Activated B cell treated with CpG ODN at 0.5 μM for 24 hours (primary cell): ENCODE data around the gene ORMDL2. TPM values are rescaled to one million over a fixed set of nuclear protein-coding genes. Genes with fewer than 3 reads are reported as not detected.

Source experiments
- ATAC-seq: fragments of 200-7000 bp; cut with Tn5 transposase; one replicate; pipeline ENCODE4 v1.10.0; 2021; ENCODE audit warnings: low read depth, mild to moderate bottlenecking, moderate library complexity
- CTCF ChIA-PET: fragments of 350-600 bp; sonication (Branson Sonifier 250); formaldehyde crosslinking; loops from one replicate; lab custom pipeline; 2021; ENCODE audit warnings: antibody characterized with exemption; lab: Charles Lee
- POLR2A ChIA-PET: fragments of 350-600 bp; sonication (Branson Sonifier 250); formaldehyde crosslinking; loops from one replicate; lab custom pipeline; 2021; ENCODE audit warnings: antibody characterized with exemption; lab: Charles Lee
- DNase-seq: peaks from one replicate; pipeline ENCODE4 v3.0.0; 2022
- H3K27ac Mint-ChIP-seq: one replicate; pipeline ENCODE4 v1.8.0; 2020; ENCODE audit warnings: mixed read lengths
- H3K27me3 Mint-ChIP-seq: one replicate; pipeline ENCODE4 v1.8.0; 2021; ENCODE audit warnings: mixed read lengths
- H3K36me3 Mint-ChIP-seq: one replicate; pipeline ENCODE4 v1.8.0; 2021; ENCODE audit warnings: low read depth, mixed read lengths
- H3K4me1 Mint-ChIP-seq: one replicate; pipeline ENCODE4 v1.8.0; 2021; ENCODE audit warnings: mixed read lengths
- H3K4me3 Mint-ChIP-seq: one replicate; pipeline ENCODE4 v1.8.0; 2020; ENCODE audit warnings: mild to moderate bottlenecking, mixed read lengths
- H3K9me3 Mint-ChIP-seq: one replicate; pipeline ENCODE4 v1.8.0; 2020; ENCODE audit warnings: mixed read lengths
- CTCF ChIP-seq: fragments of 200-600 bp; IDR thresholded peaks from one replicate; pipeline ENCODE4 v1.8.0; 2022; ENCODE audit warnings: antibody characterized with exemption, mild to moderate bottlenecking
- intact Hi-C: fragments of 100-400 bp; cut with micrococcal nuclease; formaldehyde crosslinking; loops from one replicate; pipeline ENCODE4 v1.15.1; 2024
- total RNA-seq: library from RNA; stranded (reverse); gene quantifications from 2 replicates; pipeline ENCODE4 v1.2.3, GENCODE V29; 2022

Gene ORMDL2
- total RNA-seq, 1 donor from 2014 or later, result 70.9 TPM

- Mint-ChIP-seq H3K4me3 (no peak overlapping the region), H3K9me3 (no peaks in the 10 kb centered on the region), H3K4me1 (no peaks in the 10 kb centered on the region), H3K27ac (no peak overlapping the region), H3K36me3 (no peaks in the 10 kb centered on the region), H3K27me3 (peaks cover 23% of the 10 kb centered on the region)
- intact Hi-C loops, result no loop called here
- ATAC-seq (no peak), DNase-seq (no peak)
- CTCF ChIA-PET, result no interaction called here
- TF ChIP-seq CTCF, result no peak
- POLR2A ChIA-PET, result no interaction called here
These were observed 31.9 kb downstream of the ORMDL2 start for GRCh38 chr12:55849616-55850343.

DNA sequence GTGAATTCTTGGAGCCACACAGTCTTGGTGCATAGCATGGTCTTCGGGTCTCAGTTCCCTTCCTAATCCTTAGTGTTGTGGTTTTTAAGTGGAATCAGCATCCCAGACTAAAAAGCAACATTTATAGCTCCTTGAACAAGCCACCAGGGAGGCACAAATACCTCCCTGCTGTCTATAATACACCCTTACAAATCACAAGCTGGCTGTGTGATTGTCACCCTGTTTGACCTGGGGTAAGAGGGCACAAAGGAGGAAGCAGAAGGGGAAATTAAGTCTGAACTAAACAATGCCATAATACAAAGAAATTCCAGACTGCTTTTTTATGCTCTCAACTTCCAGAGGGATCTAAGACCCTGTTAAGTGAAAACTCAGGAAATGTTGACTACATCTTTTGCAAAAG lies 32.6 kb downstream of the ORMDL2 start:
- ChIA-PET POLR2A (no interaction called here), CTCF (no interaction called here)
- no peaks in the 10 kb centered on the region for H3K36me3 Mint-ChIP-seq
- no peaks in the 10 kb centered on the region for H3K9me3 Mint-ChIP-seq
- H3K27ac Mint-ChIP-seq, result no peak overlapping the region
- peaks cover 23% of the 10 kb centered on the region for H3K27me3 Mint-ChIP-seq
- DNase-seq (no peak), ATAC-seq (no peak)
- H3K4me3 Mint-ChIP-seq, result no peak overlapping the region
- intact Hi-C loops, result no loop called here
- TF ChIP-seq CTCF, result no peak
- H3K4me1 Mint-ChIP-seq, result no peaks in the 10 kb centered on the region

DNA sequence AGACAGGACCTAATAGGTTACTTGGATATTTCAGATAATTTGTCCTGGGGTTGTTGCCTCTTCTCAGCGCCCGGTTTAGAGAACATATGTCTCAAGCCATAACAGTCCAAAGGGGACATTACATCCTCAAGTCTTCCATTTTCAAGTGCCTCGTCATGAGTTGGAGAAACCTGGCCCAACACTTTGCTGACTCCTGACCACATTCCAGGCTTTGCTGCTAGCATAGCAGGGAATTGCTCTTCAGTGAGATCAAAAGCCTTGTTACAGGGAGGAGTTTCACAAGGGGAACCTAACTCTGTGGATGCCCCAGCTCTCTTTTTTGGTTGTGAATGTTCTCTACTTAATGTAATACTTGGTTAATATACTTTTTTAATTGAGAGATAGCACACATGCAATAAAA lies 33.1 kb downstream of the ORMDL2 start:
- H3K27me3 Mint-ChIP-seq, result peaks cover 23% of the 10 kb centered on the region
- no peak for TF ChIP-seq CTCF
- no peaks in the 10 kb centered on the region for H3K36me3 Mint-ChIP-seq
- H3K27ac Mint-ChIP-seq, result no peak overlapping the region
- H3K9me3 Mint-ChIP-seq, result no peaks in the 10 kb centered on the region
- H3K4me3 Mint-ChIP-seq, result no peak overlapping the region
- intact Hi-C loops, result no loop called here
- DNase-seq, result no peak
- CTCF ChIA-PET, result no interaction called here
- no peak for ATAC-seq
- POLR2A ChIA-PET, result no interaction called here
- H3K4me1 Mint-ChIP-seq, result no peaks in the 10 kb centered on the region

GRCh38 chr12:55852740-55853139 lies 34.9 kb downstream of the ORMDL2 start:
- peaks cover 21% of the 10 kb centered on the region for H3K27me3 Mint-ChIP-seq
- no peak for TF ChIP-seq CTCF
- ATAC-seq, result no peak
- POLR2A ChIA-PET, result no interaction called here
- no peak overlapping the region for H3K4me3 Mint-ChIP-seq
- intact Hi-C loops, result no loop called here
- CTCF ChIA-PET, result no interaction called here
- H3K27ac Mint-ChIP-seq, result no peak overlapping the region
- DNase-seq, result no peak
- H3K36me3 Mint-ChIP-seq, result no peaks in the 10 kb centered on the region
- H3K4me1 Mint-ChIP-seq, result no peaks in the 10 kb centered on the region
- H3K9me3 Mint-ChIP-seq, result no peaks in the 10 kb centered on the region

GRCh38 chr12:55861396-55861795 lies 43.6 kb downstream of the ORMDL2 start:
- TF ChIP-seq CTCF, result no peak
- no peak overlapping the region for H3K4me3 Mint-ChIP-seq
- intact Hi-C loops, result no loop called here
- H3K27ac Mint-ChIP-seq, result no peak overlapping the region
- H3K4me1 Mint-ChIP-seq, result no peaks in the 10 kb centered on the region
- ChIA-PET POLR2A (no interaction called here), CTCF (no interaction called here)
- no peaks in the 10 kb centered on the region for H3K36me3 Mint-ChIP-seq
- H3K9me3 Mint-ChIP-seq, result peaks cover 4% of the 10 kb centered on the region
- H3K27me3 Mint-ChIP-seq, result no peaks in the 10 kb centered on the region
- ATAC-seq (no peak), DNase-seq (no peak)
